Measurements from ENCODE around the gene SNAPC4. TPM values are rescaled to one million over a fixed set of nuclear protein-coding genes. Genes with fewer than 3 reads are reported as not detected.

Gene SNAPC4
- total and polyA plus RNA-seq, 7 donors, result 1.4 to 10.8 (median 5.0) TPM

- no peaks in the 10 kb centered on the region for H3K9me3 ChIP-seq
- peaks cover 41 to 100% (median 92%) of the 10 kb centered on the region in 4 donors for H3K36me3 ChIP-seq
- whole genome bisulfite sequencing, 2 donors, result 90 to 96% methylated on average over 12 of the region's 12 CpGs
- no peak overlapping the region for H3K27ac ChIP-seq
- intact Hi-C loops (cut with DNase I), result no loop called here
- no peak overlapping the region for H3K4me3 ChIP-seq
- H3K4me1 ChIP-seq, result no peaks in the 10 kb centered on the region
- TF ChIP-seq, protein P1, sequence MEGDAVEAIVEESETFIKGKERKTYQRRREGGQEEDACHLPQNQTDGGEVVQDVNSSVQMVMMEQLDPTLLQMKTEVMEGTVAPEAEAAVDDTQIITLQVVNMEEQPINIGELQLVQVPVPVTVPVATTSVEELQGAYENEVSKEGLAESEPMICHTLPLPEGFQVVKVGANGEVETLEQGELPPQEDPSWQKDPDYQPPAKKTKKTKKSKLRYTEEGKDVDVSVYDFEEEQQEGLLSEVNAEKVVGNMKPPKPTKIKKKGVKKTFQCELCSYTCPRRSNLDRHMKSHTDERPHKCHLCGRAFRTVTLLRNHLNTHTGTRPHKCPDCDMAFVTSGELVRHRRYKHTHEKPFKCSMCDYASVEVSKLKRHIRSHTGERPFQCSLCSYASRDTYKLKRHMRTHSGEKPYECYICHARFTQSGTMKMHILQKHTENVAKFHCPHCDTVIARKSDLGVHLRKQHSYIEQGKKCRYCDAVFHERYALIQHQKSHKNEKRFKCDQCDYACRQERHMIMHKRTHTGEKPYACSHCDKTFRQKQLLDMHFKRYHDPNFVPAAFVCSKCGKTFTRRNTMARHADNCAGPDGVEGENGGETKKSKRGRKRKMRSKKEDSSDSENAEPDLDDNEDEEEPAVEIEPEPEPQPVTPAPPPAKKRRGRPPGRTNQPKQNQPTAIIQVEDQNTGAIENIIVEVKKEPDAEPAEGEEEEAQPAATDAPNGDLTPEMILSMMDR (IDR thresholded peaks at IDR 0.05), result no peak
- TF ChIP-seq EP300 (IDR thresholded peaks at IDR 0.05) (no peak), POLR2AphosphoS5 (IDR thresholded peaks at IDR 0.05) (no peak), POLR2A (IDR thresholded peaks at IDR 0.05) (no peak)
- DNase-seq, result no peak
- H3K27me3 ChIP-seq, result no peaks in the 10 kb centered on the region
Measured at GRCh38 chr9:136419092-136419420, 19.1 kb upstream of the SNAPC4 start.

GRCh38 chr9:136418182-136419091 lies 18.5 kb upstream of the SNAPC4 start:
- no peak for DNase-seq
- TF ChIP-seq POLR2AphosphoS5 (IDR thresholded peaks at IDR 0.05), result no peak
- no peak for TF ChIP-seq EP300 (IDR thresholded peaks at IDR 0.05)
- TF ChIP-seq POLR2A (IDR thresholded peaks at IDR 0.05), result no peak
- TF ChIP-seq, protein P1 (IDR thresholded peaks at IDR 0.05), result no peak
- no peak overlapping the region for H3K4me3 ChIP-seq
- intact Hi-C loops (cut with DNase I), result no loop called here
- peaks cover 43 to 100% (median 93%) of the 10 kb centered on the region in 4 donors for H3K36me3 ChIP-seq
- no peak overlapping the region for H3K27ac ChIP-seq
- no peaks in the 10 kb centered on the region for H3K4me1 ChIP-seq
- no peaks in the 10 kb centered on the region for H3K9me3 ChIP-seq
- no peaks in the 10 kb centered on the region for H3K27me3 ChIP-seq
- 94 to 96% methylated on average over 48 of the region's 48 CpGs for WGBS, 2 donors

DNA sequence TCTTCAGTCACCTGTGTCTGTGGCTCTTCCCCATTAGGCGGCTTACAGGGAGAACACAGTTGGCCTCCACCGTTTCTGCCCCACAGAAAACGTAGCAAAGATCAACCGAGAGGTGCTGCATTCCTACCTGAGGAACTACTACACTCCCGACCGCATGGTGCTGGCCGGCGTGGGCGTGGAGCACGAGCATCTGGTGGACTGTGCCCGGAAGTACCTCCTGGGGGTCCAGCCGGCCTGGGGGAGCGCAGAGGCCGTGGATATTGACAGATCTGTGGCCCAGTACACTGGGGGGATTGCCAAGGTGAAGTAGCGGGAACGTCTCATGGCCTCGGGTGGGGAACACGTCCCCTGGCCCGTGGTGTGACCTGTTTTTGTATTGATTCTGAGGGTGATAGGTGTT lies 16.9 kb upstream of the SNAPC4 start:
- 92 to 93% methylated on average over 19 of the region's 19 CpGs for WGBS, 2 donors
- no peaks in the 10 kb centered on the region for H3K27me3 ChIP-seq
- no peaks in the 10 kb centered on the region for H3K9me3 ChIP-seq
- no peak overlapping the region for H3K27ac ChIP-seq
- intact Hi-C loops (cut with DNase I), result no loop called here
- peaks cover 0 to 2% (median under 1%) of the 10 kb centered on the region in 4 donors for H3K4me1 ChIP-seq
- no peak overlapping the region for H3K4me3 ChIP-seq
- DNase-seq, result no peak
- TF ChIP-seq, protein P1 (IDR thresholded peaks at IDR 0.05), result no peak
- TF ChIP-seq EP300 (IDR thresholded peaks at IDR 0.05), result no peak
- H3K36me3 ChIP-seq, result peaks cover 45 to 96% (median 85%) of the 10 kb centered on the region in 4 donors

DNA sequence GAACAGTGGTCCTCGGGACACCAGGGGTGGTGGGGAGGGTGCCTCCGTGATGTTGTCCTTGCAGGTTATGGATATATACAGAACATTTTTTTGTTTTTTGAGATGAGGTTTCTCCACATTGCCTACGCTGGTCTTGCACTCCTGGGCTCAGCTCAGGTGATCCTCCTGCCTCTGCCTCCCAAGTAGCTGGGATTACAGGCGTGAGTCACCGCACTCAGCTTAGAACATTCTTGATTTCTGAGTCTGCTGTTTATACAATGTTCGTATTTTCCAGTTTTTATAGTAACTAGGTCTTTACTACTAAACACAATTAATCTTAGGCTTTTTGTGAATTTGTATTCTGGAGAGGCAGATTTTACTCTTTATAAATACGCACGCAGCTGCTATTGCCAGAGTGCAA lies 16.5 kb upstream of the SNAPC4 start:
- intact Hi-C loops (cut with DNase I), result no loop called here
- TF ChIP-seq POLR2A (IDR thresholded peaks at IDR 0.05) (no peak), POLR2AphosphoS5 (IDR thresholded peaks at IDR 0.05) (no peak), EP300 (IDR thresholded peaks at IDR 0.05) (no peak)
- TF ChIP-seq, protein P1 (IDR thresholded peaks at IDR 0.05), result no peak
- Histone ChIP-seq H3K27ac (no peak overlapping the region), H3K9me3 (no peaks in the 10 kb centered on the region), H3K4me3 (no peak overlapping the region), H3K4me1 (peaks cover 0 to 7% (median 5%) of the 10 kb centered on the region in 4 donors), H3K27me3 (no peaks in the 10 kb centered on the region), H3K36me3 (peaks cover 41 to 91% (median 80%) of the 10 kb centered on the region in 4 donors)
- WGBS, 2 donors, result 96 to 97% methylated on average over 8 of the region's 8 CpGs
- DNase-seq, result no peak

Data from sigmoid colon (tissue), 7 donors.